IMR-90 (cell line): ENCODE results near the gene PACS1. TPM values are rescaled to one million over a fixed set of nuclear protein-coding genes. Genes with fewer than 3 reads are reported as not detected.

Source experiments
- ATAC-seq: fragments of 200-7000 bp; cut with Tn5 transposase; 2 replicates; pipeline ENCODE4 v1.9.1; 2020; ENCODE audit warnings: low read depth, mild to moderate bottlenecking, moderate library complexity
- BruUV-seq: library from RNA; stranded (reverse); fragments of 400-500 nt; replicated peaks from 2 replicates; lab custom pipeline; 2021; lab: Mats Ljungman, UMichigan
- CTCF ChIA-PET: fragments of 300-600 bp; formaldehyde crosslinking; extraction: SDS; loops from one replicate; lab custom pipeline; 2021; ENCODE audit warnings: antibody characterized with exemption; lab: Yijun Ruan, JAX
- POLR2A ChIA-PET: fragments of 300-600 bp; sonication (Branson Sonifier 250); formaldehyde crosslinking; loops from one replicate; lab custom pipeline; 2022; ENCODE audit warnings: antibody characterized with exemption; ENCODE audit not compliant: unreplicated experiment; lab: Charles Lee
- DNase-seq: peaks from one replicate; pipeline ENCODE4 v3.0.0; 2013
- H2AFZ ChIP-seq: replicated peaks from 2 replicates; pipeline ENCODE3; 2013; ENCODE audit warnings: low read length, mild to moderate bottlenecking; ENCODE audit not compliant: poor library complexity
- H2AK5ac ChIP-seq: 2 replicates; pipeline ENCODE4 v1.6.1; 2013; ENCODE audit warnings: low read depth, low read length, inconsistent platforms
- H2AK9ac ChIP-seq: replicated peaks from 2 replicates; pipeline ENCODE3; 2013; ENCODE audit warnings: mild to moderate bottlenecking, low read depth, low read length, moderate library complexity; ENCODE audit not compliant: poor library complexity
- H2BK120ac ChIP-seq: 2 replicates; pipeline ENCODE4 v1.6.1; 2013; ENCODE audit warnings: low read depth, low read length, inconsistent platforms
- H2BK15ac ChIP-seq: 3 replicates; pipeline ENCODE4 v1.6.1; 2013; ENCODE audit warnings: low read depth, low read length, inconsistent platforms
- H2BK20ac ChIP-seq: 2 replicates; pipeline ENCODE4 v1.6.1; 2013; ENCODE audit warnings: low read depth, mild to moderate bottlenecking, inconsistent platforms, low read length, moderate library complexity
- H2BK5ac ChIP-seq: 2 replicates; pipeline ENCODE4 v1.6.1; 2013; ENCODE audit warnings: mild to moderate bottlenecking, low read depth, low read length, inconsistent platforms; ENCODE audit not compliant: poor library complexity, severe bottlenecking
- H3K14ac ChIP-seq: replicated peaks from 2 replicates; pipeline ENCODE4 v1.6.1; 2013; ENCODE audit warnings: low read depth, low read length, inconsistent platforms
- H3K18ac ChIP-seq: 2 replicates; pipeline ENCODE4 v1.6.1; 2013; ENCODE audit warnings: low read depth, low read length, control low read depth
- H3K23ac ChIP-seq: 2 replicates; pipeline ENCODE4 v1.6.1; 2013; ENCODE audit warnings: low read depth, low read length, inconsistent platforms
- H3K27ac ChIP-seq: 2 replicates; pipeline ENCODE4 v1.5.1; 2013; ENCODE audit warnings: mild to moderate bottlenecking, control low read depth, low read length; ENCODE audit not compliant: insufficient read depth
- H3K27me3 ChIP-seq: 2 replicates; pipeline ENCODE4 v1.6.1; 2013; ENCODE audit warnings: low read length; ENCODE audit not compliant: control insufficient read depth, insufficient read depth
- H3K36me3 ChIP-seq: 2 replicates; pipeline ENCODE4 v1.6.1; 2013; ENCODE audit warnings: low read length, mixed read lengths; ENCODE audit not compliant: control insufficient read depth, insufficient read depth
- H3K4ac ChIP-seq: 2 replicates; pipeline ENCODE4 v1.6.1; 2013; ENCODE audit warnings: low read depth, low read length, inconsistent platforms
- H3K4me1 ChIP-seq: 2 replicates; pipeline ENCODE4 v1.6.1; 2013; ENCODE audit warnings: low read length, mixed read lengths; ENCODE audit not compliant: control insufficient read depth, insufficient read depth
- H3K4me2 ChIP-seq: 2 replicates; pipeline ENCODE4 v1.6.1; 2013; ENCODE audit warnings: low read depth, mild to moderate bottlenecking, control low read depth, low read length, moderate library complexity
- H3K4me3 ChIP-seq: 2 replicates; pipeline ENCODE4 v1.5.1; 2013; ENCODE audit warnings: low read depth, mild to moderate bottlenecking, control low read depth, low read length, moderate library complexity; ENCODE audit not compliant: insufficient read depth
- H3K56ac ChIP-seq: 2 replicates; pipeline ENCODE4 v1.6.1; 2013; ENCODE audit warnings: low read length, inconsistent platforms; ENCODE audit not compliant: insufficient read depth; ENCODE audit errors: extremely low read depth
- H3K79me1 ChIP-seq, 2 experiments: 2 replicates each; pipeline ENCODE4 v1.6.1; 2013; ENCODE audit warnings: low read length in 2 of 2, inconsistent platforms in 1 of 2, low read depth in 1 of 2
- H3K9ac ChIP-seq: 2 replicates; pipeline ENCODE4 v1.6.1; 2013; ENCODE audit warnings: low read depth, low read length, control low read depth
- H3K9me1 ChIP-seq: 2 replicates; pipeline ENCODE4 v1.6.1; 2013; ENCODE audit warnings: low read length, inconsistent platforms; ENCODE audit not compliant: insufficient read depth
- H3K9me3 ChIP-seq: 2 replicates; pipeline ENCODE4 v1.6.1; 2013; ENCODE audit warnings: low read length; ENCODE audit not compliant: control insufficient read depth, insufficient read depth
- H4K20me1 ChIP-seq: 2 replicates; pipeline ENCODE4 v1.6.1; 2013; ENCODE audit warnings: low read length, inconsistent platforms; ENCODE audit not compliant: insufficient read depth
- H4K5ac ChIP-seq: 2 replicates; pipeline ENCODE4 v1.6.1; 2013; ENCODE audit warnings: mild to moderate bottlenecking, low read depth, low read length, control low read depth
- H4K8ac ChIP-seq, 2 experiments: 2 replicates each; pipeline ENCODE4 v1.6.1; 2013; ENCODE audit warnings: low read depth in 2 of 2, low read length in 2 of 2, control low read depth in 1 of 2, inconsistent platforms in 1 of 2
- H4K91ac ChIP-seq: 2 replicates; pipeline ENCODE4 v1.6.1; 2013; ENCODE audit warnings: low read depth, low read length, inconsistent platforms; ENCODE audit not compliant: insufficient read depth
- BHLHE40 ChIP-seq: fragments of 150-350 bp; IDR thresholded peaks from 2 replicates; pipeline ENCODE4 v1.6.1; 2016; ENCODE audit warnings: mild to moderate bottlenecking, low read depth, low read length
- CEBPB ChIP-seq: IDR thresholded peaks from 2 replicates; pipeline ENCODE4 v1.6.1; 2012; ENCODE audit warnings: low read depth, low read length, improper control_type of control experiment
- CHD1 ChIP-seq: IDR thresholded peaks from 2 replicates; pipeline ENCODE4 v1.6.1; 2012; ENCODE audit warnings: low read depth, low read length, improper control_type of control experiment
- CTCF ChIP-seq: conservative IDR thresholded peaks from 2 replicates; pipeline ENCODE4 v1.5.1; 2012; ENCODE audit warnings: mild to moderate bottlenecking, low read depth, low read length, improper control_type of control experiment
- FOS ChIP-seq: fragments of 150-350 bp; IDR thresholded peaks from 2 replicates; pipeline ENCODE4 v1.6.1; 2016; ENCODE audit warnings: low read depth, low read length
- MAZ ChIP-seq: IDR thresholded peaks from 2 replicates; pipeline ENCODE4 v1.6.1; 2012; ENCODE audit warnings: low read depth, mild to moderate bottlenecking, low read length, improper control_type of control experiment, moderate library complexity, borderline replicate concordance
- MXI1 ChIP-seq: IDR thresholded peaks from 2 replicates; pipeline ENCODE4 v1.6.1; 2012; ENCODE audit warnings: low read depth, mild to moderate bottlenecking, low read length, moderate library complexity, borderline replicate concordance
- NFE2L2 ChIP-seq: fragments of 150-350 bp; IDR thresholded peaks from 2 replicates; pipeline ENCODE4 v1.6.1; 2016; ENCODE audit warnings: low read depth, mild to moderate bottlenecking, low read length
- POLR2A ChIP-seq: IDR thresholded peaks from 2 replicates; pipeline ENCODE4 v1.6.1; 2012; ENCODE audit warnings: mild to moderate bottlenecking, low read depth, low read length
- RAD21 ChIP-seq: IDR thresholded peaks from 2 replicates; pipeline ENCODE4 v1.6.1; 2012; ENCODE audit warnings: low read length, improper control_type of control experiment
- RCOR1 ChIP-seq: IDR thresholded peaks from 2 replicates; pipeline ENCODE4 v1.6.1; 2012; ENCODE audit warnings: mild to moderate bottlenecking, low read length, improper control_type of control experiment; ENCODE audit not compliant: insufficient replicate concordance
- RFX5 ChIP-seq: IDR thresholded peaks from 2 replicates; pipeline ENCODE4 v1.8.0; 2012; ENCODE audit warnings: low read depth, mild to moderate bottlenecking, low read length, moderate library complexity
- SMC3 ChIP-seq: fragments of 150-350 bp; IDR thresholded peaks from 2 replicates; pipeline ENCODE4 v1.6.1; 2016; ENCODE audit warnings: low read depth, mild to moderate bottlenecking, antibody characterized with exemption, low read length, moderate library complexity
- WGBS, 2 experiments: methylation state at CpG; one replicate each; pipeline versions ENCODE4 v1.1.5 to v1.1.7; 2013; ENCODE audit warnings: missing lambda C conversion rate in 2 of 2; ENCODE audit not compliant: insufficient read length in 1 of 2; ENCODE audit errors: extremely low coverage in 2 of 2; 5-methylcytosine and 5-hydroxymethylcytosine counted together
- dilution Hi-C: fragments of 300-500 bp; cut with HindIII; formaldehyde crosslinking; loops from one replicate; pipeline ENCODE4 v1.14.3; 2018; ENCODE audit warnings: low sequenced_read_pairs; ENCODE audit not compliant: unreplicated experiment
- in situ Hi-C: fragments of 300-500 bp; cut with MboI; formaldehyde crosslinking; loops from 3 replicates; pipeline ENCODE4 v1.14.3; 2019; ENCODE audit warnings: low sequenced_read_pairs, inconsistent platforms, mixed read lengths
- intact Hi-C: fragments of 100-400 bp; cut with micrococcal nuclease; formaldehyde crosslinking; loops from 2 replicates; pipeline ENCODE4 v1.10.0; 2022
- polyA plus RNA-seq, 3 experiments: library from polyadenylated mRNA; depleted of rRNA; stranded (reverse); fragments of >200 nt; gene quantifications; 2 replicates each; pipeline ENCODE4 v1.2.3, GENCODE V29; 2012; ENCODE audit warnings: low replicate concordance in 1 of 3
- total RNA-seq: library from RNA; depleted of rRNA; stranded (reverse); fragments of >200 nt; gene quantifications from 2 replicates; pipeline ENCODE4 v1.2.3, GENCODE V29; 2012
- TF ChIP-seq, protein P1 (sequence below): fragments of 150-350 bp; IDR thresholded peaks from 2 replicates; pipeline ENCODE4 v1.6.1; 2017; ENCODE audit warnings: mild to moderate bottlenecking, antibody characterized with exemption, low read length, low read depth

The PACS1 gene
- total and polyA plus RNA-seq, 2 of the 4 experiments (the other 2 are of a cell fraction) = 7.3 to 32.0 TPM

DNA sequence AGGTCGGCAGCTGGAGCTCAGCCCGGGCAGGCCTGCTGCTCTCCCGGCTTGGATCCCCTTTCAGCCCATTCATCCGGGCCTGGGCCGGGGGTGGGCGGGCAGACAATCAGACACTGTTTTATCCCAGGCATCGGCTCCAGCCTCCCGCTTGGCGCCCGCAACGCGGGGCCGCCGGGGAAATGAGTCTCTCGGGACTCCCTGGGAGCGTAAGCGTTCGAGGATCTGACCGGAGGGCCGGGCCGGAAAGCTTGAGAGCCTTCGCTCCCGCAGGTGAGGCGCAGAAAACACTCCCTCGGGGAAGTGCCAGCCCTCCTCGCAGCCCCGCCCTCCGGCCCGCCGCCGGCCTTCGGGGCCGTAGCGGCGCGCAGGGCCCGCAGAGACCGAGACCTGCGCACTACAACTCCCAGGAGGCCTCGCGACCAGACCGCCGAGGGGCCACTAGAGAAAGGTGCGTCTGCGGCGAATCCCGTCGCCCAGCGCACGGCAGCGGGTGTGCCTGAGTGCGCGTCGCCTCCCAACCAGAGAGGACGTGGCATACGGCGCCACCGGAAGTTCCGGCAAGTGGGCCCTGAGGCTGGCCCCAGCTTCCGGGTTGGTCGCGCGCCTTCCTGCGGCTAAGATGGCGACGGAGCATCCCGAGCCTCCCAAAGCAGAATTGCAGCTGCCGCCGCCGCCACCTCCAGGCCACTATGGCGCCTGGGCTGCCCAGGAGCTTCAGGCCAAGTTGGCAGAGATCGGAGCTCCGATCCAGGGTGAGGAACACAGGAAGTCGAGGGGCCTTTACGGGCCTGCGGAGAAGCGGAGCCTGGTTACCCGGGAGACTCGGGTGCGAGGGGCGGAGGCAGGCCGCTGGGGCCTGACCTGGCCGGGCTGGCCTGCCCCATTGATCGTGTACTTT is 18.1 kb upstream of the PACS1 start, which contains the start of gene SF3B2:
Gene SF3B2 (plus strand): TSS at position 599 of the 898 bp plus-strand sequence. CDS start 21 bp downstream, at position 620.
- ChIA-PET POLR2A (interaction anchor here (0.9 kb wide), 1 partner anchor 237 kb away, joined by 3 read pairs; the partner anchor contains the start of gene YIF1A), CTCF (interaction anchor here (1.1 to 2.1 kb wide), 2 partner anchors 16 to 30 kb away, joined by 4 to 11 read pairs; no protein-coding TSS in a partner anchor)
- peak within 1 kb of the TSS; percentile 95 for H2AFZ ChIP-seq
- peak; percentile 98 for ATAC-seq
- peaks cover 14% of the 10 kb centered on the region; the same call in 1 of the 2 replicates for H4K20me1 ChIP-seq
- H3K4me2 ChIP-seq = peak within 1 kb of the TSS; percentile 92
- H4K91ac ChIP-seq = peak within 1 kb of the TSS; percentile 86
- peak within 1 kb of the TSS; percentile 98 for H3K14ac ChIP-seq
- TSS peak; percentile 73 for BruUV-seq
- in situ Hi-C loops = no loop called here
- peak within 1 kb of the TSS; percentile 86 for H3K4me3 ChIP-seq
- no peaks in the 10 kb centered on the region for H3K9me3 ChIP-seq
- peak within 1 kb of the TSS; percentile 99 for H3K23ac ChIP-seq
- H3K9me1 ChIP-seq = 0 out of 2 replicates have a peak, but pooled peaks cover 7% of the 10 kb centered on the region
- H3K27me3 ChIP-seq = peaks cover 15% of the 10 kb centered on the region; the same call in 1 of the 2 replicates
- peak; percentile 98 for DNase-seq
- peak within 1 kb of the TSS; percentile 43; the same call in 1 of the 2 replicates for H2BK120ac ChIP-seq
- peaks cover 16% of the 10 kb centered on the region for H3K36me3 ChIP-seq
- H3K56ac ChIP-seq = peak within 1 kb of the TSS; percentile 85
- H3K9ac ChIP-seq = peak within 1 kb of the TSS; percentile 90
- peak within 1 kb of the TSS; percentile 8; the same call in 1 of the 2 replicates for H2BK20ac ChIP-seq
- peaks cover 8% of the 10 kb centered on the region for H3K4me1 ChIP-seq
- peak within 1 kb of the TSS; percentile 95 for H2AK5ac ChIP-seq
- H4K8ac ChIP-seq = peak within 1 kb of the TSS; percentile 92 to 97
- intact Hi-C loops = no loop called here
- peak within 1 kb of the TSS; percentile 19 for H3K18ac ChIP-seq
- H3K79me1 ChIP-seq = peaks cover 13 to 44% of the 10 kb centered on the region in 2 experiments
- WGBS, 2 experiments = 2% methylated on average over 49 of the region's 84 CpGs; no CpG with 5 or more reads in 1 of the 2 experiments
- H2BK5ac ChIP-seq = peak within 1 kb of the TSS; percentile 76
- H3K27ac ChIP-seq = peak within 1 kb of the TSS; percentile 87
- peak within 1 kb of the TSS; percentile 94 for H3K4ac ChIP-seq
- peak within 1 kb of the TSS; percentile 83 for H4K5ac ChIP-seq
- H2AK9ac ChIP-seq = peak within 1 kb of the TSS; percentile 99
- H2BK15ac ChIP-seq = no peak within 1 kb of the TSS; the same call in 2 of the 3 replicates
- dilution Hi-C loops = no loop called here
- no peak for TF ChIP-seq SMC3
- TF ChIP-seq, protein P1, sequence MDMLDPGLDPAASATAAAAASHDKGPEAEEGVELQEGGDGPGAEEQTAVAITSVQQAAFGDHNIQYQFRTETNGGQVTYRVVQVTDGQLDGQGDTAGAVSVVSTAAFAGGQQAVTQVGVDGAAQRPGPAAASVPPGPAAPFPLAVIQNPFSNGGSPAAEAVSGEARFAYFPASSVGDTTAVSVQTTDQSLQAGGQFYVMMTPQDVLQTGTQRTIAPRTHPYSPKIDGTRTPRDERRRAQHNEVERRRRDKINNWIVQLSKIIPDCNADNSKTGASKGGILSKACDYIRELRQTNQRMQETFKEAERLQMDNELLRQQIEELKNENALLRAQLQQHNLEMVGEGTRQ = no peak
- TF ChIP-seq FOS = no peak
- no peak for TF ChIP-seq CHD1
- no peak for TF ChIP-seq CTCF
- peak; percentile 74; the same call in 1 of the 2 replicates for TF ChIP-seq MXI1
- no peak for TF ChIP-seq RFX5
- TF ChIP-seq NFE2L2 = no peak
- no peak for TF ChIP-seq CEBPB
- no peak for TF ChIP-seq RCOR1
- no peak for TF ChIP-seq RAD21
- 0 out of 2 replicates have a peak, but pooled peaks have one; percentile 21 for TF ChIP-seq BHLHE40
- TF ChIP-seq MAZ = peak; percentile 89; the same call in 1 of the 2 replicates
- TF ChIP-seq POLR2A = peak; percentile 84
